ENCODE results near the gene FRS3. TPM values are rescaled to one million over a fixed set of nuclear protein-coding genes. Genes with fewer than 3 reads are reported as not detected.

Gene FRS3
- total and polyA plus RNA-seq, 9 of the 15 experiments (the other 6 are each of a cell fraction or from before 2014, with no cell fraction given), result 0.03 to 3.7 (median 1.6) TPM

DNA sequence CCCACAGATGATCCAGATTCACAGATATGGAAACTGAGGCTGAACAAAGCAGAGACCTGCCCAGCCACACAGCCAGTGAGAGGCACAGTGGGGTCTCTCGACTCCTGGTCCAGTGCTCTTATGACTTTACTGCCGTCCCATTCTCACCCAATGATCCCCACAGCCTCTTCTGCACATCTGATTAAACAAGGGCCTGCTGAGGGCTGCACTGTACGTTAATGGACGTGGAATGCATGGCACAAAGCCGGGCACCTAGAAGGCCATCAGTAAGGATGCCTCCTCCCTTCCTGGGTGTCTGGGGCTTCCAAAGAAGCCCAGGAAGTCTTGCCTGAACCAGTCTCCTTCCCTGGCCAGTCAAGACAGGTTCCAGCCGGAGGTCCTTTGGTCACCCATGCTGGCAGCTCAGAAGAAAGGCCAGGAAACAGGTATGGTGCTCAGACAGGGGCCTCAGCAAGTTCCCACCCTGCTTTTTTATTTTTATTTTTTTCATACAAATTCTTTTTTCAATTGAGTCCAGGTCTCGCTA, 48.1 kb downstream of the FRS3 start:
- BruUV-seq (replicated peaks), result no TSS peak
- H3K9me1 ChIP-seq (ENCODE audit: control insufficient read depth, insufficient read depth, low read length), result no peaks in the 10 kb centered on the region
- FAIRE-seq (no peak), ATAC-seq (no peak), DNase-seq (ENCODE audit: extremely low read depth in 1 of 4, low spot score in 3 of 4) (no peak)
- H3K36me3 ChIP-seq (ENCODE audit: control insufficient read depth, insufficient read depth, low read length), result no peaks in the 10 kb centered on the region
- POLR2A ChIA-PET, result interaction anchor here (0.7 to 1.8 kb wide), 2 partner anchors 15 to 35 kb away, joined by 4 to 5 read pairs; no protein-coding TSS in a partner anchor
- no peak overlapping the region for H3K4me2 ChIP-seq (ENCODE audit: insufficient read depth, low read length)
- H3K79me2 ChIP-seq (ENCODE audit: control insufficient read depth, insufficient read depth, low read length), result no peaks in the 10 kb centered on the region
- H3K4me1 ChIP-seq (replicated peaks in 1 of 2; ENCODE audit: control insufficient read depth in 2 of 2, insufficient read depth in 2 of 2, low read length in 2 of 2), result peaks cover 5 to 37% of the 10 kb centered on the region in 2 experiments
- no peak overlapping the region for H3K27ac ChIP-seq (ENCODE audit: extremely low read depth, low read depth, low read length)
- in situ Hi-C loops (cut with MboI), result no loop called here
- no peak overlapping the region for H3K4me3 ChIP-seq
- intact Hi-C loops (cut with micrococcal nuclease), result no loop called here
- 17% methylated on average over 7 of the region's 7 CpGs for WGBS (ENCODE audit: insufficient coverage, low coverage, missing lambda C conversion rate)
- CTCF ChIA-PET (ENCODE audit: low intra/inter-chr PET ratio), result no interaction called here
- H4K20me1 ChIP-seq (replicated peaks; ENCODE audit: control insufficient read depth, insufficient read depth, low read length), result peaks cover 4% of the 10 kb centered on the region
- H3K9ac ChIP-seq (ENCODE audit: insufficient read depth in 1 of 2, low read depth in 2 of 2, low read length in 2 of 2), result no peak overlapping the region; a peak in 1 of 4 replicates
- H3K27me3 ChIP-seq (ENCODE audit: control insufficient read depth in 2 of 2, insufficient read depth in 2 of 2, low read length in 2 of 2), result peaks cover 0 to 32% of the 10 kb centered on the region in 2 experiments; a peak in 2 of 5 replicates
- no peak overlapping the region for H2AFZ ChIP-seq (ENCODE audit: low read depth, low read length)
- no peaks in the 10 kb centered on the region for H3K9me3 ChIP-seq (replicated peaks; ENCODE audit: control insufficient read depth, insufficient read depth, low read depth, low read length)
- TF ChIP-seq, protein P1, sequence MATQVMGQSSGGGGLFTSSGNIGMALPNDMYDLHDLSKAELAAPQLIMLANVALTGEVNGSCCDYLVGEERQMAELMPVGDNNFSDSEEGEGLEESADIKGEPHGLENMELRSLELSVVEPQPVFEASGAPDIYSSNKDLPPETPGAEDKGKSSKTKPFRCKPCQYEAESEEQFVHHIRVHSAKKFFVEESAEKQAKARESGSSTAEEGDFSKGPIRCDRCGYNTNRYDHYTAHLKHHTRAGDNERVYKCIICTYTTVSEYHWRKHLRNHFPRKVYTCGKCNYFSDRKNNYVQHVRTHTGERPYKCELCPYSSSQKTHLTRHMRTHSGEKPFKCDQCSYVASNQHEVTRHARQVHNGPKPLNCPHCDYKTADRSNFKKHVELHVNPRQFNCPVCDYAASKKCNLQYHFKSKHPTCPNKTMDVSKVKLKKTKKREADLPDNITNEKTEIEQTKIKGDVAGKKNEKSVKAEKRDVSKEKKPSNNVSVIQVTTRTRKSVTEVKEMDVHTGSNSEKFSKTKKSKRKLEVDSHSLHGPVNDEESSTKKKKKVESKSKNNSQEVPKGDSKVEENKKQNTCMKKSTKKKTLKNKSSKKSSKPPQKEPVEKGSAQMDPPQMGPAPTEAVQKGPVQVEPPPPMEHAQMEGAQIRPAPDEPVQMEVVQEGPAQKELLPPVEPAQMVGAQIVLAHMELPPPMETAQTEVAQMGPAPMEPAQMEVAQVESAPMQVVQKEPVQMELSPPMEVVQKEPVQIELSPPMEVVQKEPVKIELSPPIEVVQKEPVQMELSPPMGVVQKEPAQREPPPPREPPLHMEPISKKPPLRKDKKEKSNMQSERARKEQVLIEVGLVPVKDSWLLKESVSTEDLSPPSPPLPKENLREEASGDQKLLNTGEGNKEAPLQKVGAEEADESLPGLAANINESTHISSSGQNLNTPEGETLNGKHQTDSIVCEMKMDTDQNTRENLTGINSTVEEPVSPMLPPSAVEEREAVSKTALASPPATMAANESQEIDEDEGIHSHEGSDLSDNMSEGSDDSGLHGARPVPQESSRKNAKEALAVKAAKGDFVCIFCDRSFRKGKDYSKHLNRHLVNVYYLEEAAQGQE (IDR thresholded peaks at IDR 0.05; ENCODE audit: borderline replicate concordance), result no peak
- TF ChIP-seq, protein P1 (CRISPR knock-in tag; IDR thresholded peaks at IDR 0.05; ENCODE audit: low read depth), result no peak
- TF ChIP-seq SMARCE1 (IDR thresholded peaks at IDR 0.05) (no peak), TAF1 (IDR thresholded peaks at IDR 0.05; ENCODE audit: control insufficient read depth, extremely low read depth, insufficient read depth, low read length, severe bottlenecking) (no peak), ZNF583 (CRISPR knock-in tag; IDR thresholded peaks at IDR 0.05) (no peak), SRSF9 (IDR thresholded peaks at IDR 0.05; ENCODE audit: borderline replicate concordance, low read depth, low read length) (no peak), POLR3G (IDR thresholded peaks at IDR 0.05; ENCODE audit: extremely low read depth, insufficient read length, insufficient replicate concordance) (no peak), NELFE (IDR thresholded peaks at IDR 0.05; ENCODE audit: insufficient read depth, insufficient read length) (no peak), ARID1B (IDR thresholded peaks at IDR 0.05) (no peak), FOXK1 (CRISPR knock-in tag; IDR thresholded peaks at IDR 0.05; ENCODE audit: borderline replicate concordance) (no peak), ZFX (CRISPR knock-in tag; IDR thresholded peaks at IDR 0.05) (no peak)
- TF ChIP-seq, protein P2, sequence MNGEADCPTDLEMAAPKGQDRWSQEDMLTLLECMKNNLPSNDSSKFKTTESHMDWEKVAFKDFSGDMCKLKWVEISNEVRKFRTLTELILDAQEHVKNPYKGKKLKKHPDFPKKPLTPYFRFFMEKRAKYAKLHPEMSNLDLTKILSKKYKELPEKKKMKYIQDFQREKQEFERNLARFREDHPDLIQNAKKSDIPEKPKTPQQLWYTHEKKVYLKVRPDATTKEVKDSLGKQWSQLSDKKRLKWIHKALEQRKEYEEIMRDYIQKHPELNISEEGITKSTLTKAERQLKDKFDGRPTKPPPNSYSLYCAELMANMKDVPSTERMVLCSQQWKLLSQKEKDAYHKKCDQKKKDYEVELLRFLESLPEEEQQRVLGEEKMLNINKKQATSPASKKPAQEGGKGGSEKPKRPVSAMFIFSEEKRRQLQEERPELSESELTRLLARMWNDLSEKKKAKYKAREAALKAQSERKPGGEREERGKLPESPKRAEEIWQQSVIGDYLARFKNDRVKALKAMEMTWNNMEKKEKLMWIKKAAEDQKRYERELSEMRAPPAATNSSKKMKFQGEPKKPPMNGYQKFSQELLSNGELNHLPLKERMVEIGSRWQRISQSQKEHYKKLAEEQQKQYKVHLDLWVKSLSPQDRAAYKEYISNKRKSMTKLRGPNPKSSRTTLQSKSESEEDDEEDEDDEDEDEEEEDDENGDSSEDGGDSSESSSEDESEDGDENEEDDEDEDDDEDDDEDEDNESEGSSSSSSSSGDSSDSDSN (IDR thresholded peaks at IDR 0.05; ENCODE audit: borderline replicate concordance in 1 of 2, low read depth in 2 of 2, low read length in 2 of 2), result no peak
- TF ChIP-seq, protein P3, sequence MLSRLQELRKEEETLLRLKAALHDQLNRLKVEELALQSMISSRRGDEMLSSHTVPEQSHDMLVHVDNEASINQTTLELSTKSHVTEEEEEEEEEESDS (CRISPR knock-in tag; IDR thresholded peaks at IDR 0.05), result no peak

Measured in K562 (cell line).